ENCODE data around the gene RIC8B. TPM values are rescaled to one million over a fixed set of nuclear protein-coding genes. Genes with fewer than 3 reads are reported as not detected.

The RIC8B gene
- total and polyA plus RNA-seq, 8 donors, result 2.2 to 71.0 (median 5.6) TPM

GRCh38 chr12:106776897-106777296 lies 2.4 kb downstream of the RIC8B start:
- Histone ChIP-seq H3K36me3 (no peaks in the 10 kb centered on the region), H3K27me3 (no peaks in the 10 kb centered on the region), H3K4me1 (peaks cover 10 to 52% (median 34%) of the 10 kb centered on the region in 4 donors), H3K27ac (no peak overlapping the region), H3K4me3 (no peak overlapping the region), H3K9me3 (no peaks in the 10 kb centered on the region)
- TF ChIP-seq POLR2AphosphoS5 (IDR thresholded peaks at IDR 0.05) (no peak), POLR2A (IDR thresholded peaks at IDR 0.05) (no peak), CTCF (IDR thresholded peaks at IDR 0.05) (no peak), EP300 (IDR thresholded peaks at IDR 0.05) (no peak)
- WGBS, 5 donors, result 94 to 99% (median 96%) methylated on average over 5 of the region's 5 CpGs
- DNase-seq, result no peak
- intact Hi-C loops (cut with DNase I; ENCODE audit: low total_unique reads), result no loop called here

- 24 to 50% (median 39%) methylated on average over 3 of the region's 3 CpGs for WGBS, 5 donors
- H3K9me3 ChIP-seq, result no peaks in the 10 kb centered on the region
- peaks cover 8 to 60% (median 31%) of the 10 kb centered on the region in 4 donors for H3K4me1 ChIP-seq
- no peaks in the 10 kb centered on the region for H3K27me3 ChIP-seq
- peaks cover 0 to 11% (median 10%) of the 10 kb centered on the region in 4 donors for H3K36me3 ChIP-seq
- H3K27ac ChIP-seq, result no peak overlapping the region
- H3K4me3 ChIP-seq, result no peak overlapping the region
- TF ChIP-seq EP300 (IDR thresholded peaks at IDR 0.05) (no peak), POLR2AphosphoS5 (IDR thresholded peaks at IDR 0.05) (no peak), CTCF (IDR thresholded peaks at IDR 0.05) (no peak), POLR2A (IDR thresholded peaks at IDR 0.05) (no peak)
- no peak for DNase-seq
- intact Hi-C loops (cut with DNase I; ENCODE audit: low total_unique reads), result no loop called here
Measured at GRCh38 chr12:106780010-106780631, 5.6 kb downstream of the RIC8B start.

- DNase-seq, result no peak
- intact Hi-C loops (cut with DNase I; ENCODE audit: low total_unique reads), result no loop called here
- Histone ChIP-seq H3K27me3 (no peaks in the 10 kb centered on the region), H3K9me3 (no peaks in the 10 kb centered on the region), H3K4me3 (no peak overlapping the region), H3K36me3 (peaks cover 0 to 19% (median 14%) of the 10 kb centered on the region in 4 donors), H3K4me1 (peaks cover 0 to 44% (median 20%) of the 10 kb centered on the region in 4 donors), H3K27ac (no peak overlapping the region)
- TF ChIP-seq EP300 (IDR thresholded peaks at IDR 0.05) (no peak), POLR2A (IDR thresholded peaks at IDR 0.05) (no peak), POLR2AphosphoS5 (IDR thresholded peaks at IDR 0.05) (no peak), CTCF (IDR thresholded peaks at IDR 0.05) (no peak)
- WGBS, 5 donors, result 58 to 68% (median 61%) methylated on average over 1 of the region's 1 CpG
Measured at GRCh38 chr12:106782619-106783018, 8.1 kb downstream of the RIC8B start.

GRCh38 chr12:106783515-106783914 lies 9.0 kb downstream of the RIC8B start:
- Histone ChIP-seq H3K36me3 (peaks cover 0 to 27% (median 19%) of the 10 kb centered on the region in 4 donors), H3K4me3 (no peak overlapping the region), H3K4me1 (peaks cover 0 to 35% (median 16%) of the 10 kb centered on the region in 4 donors), H3K27ac (peak overlapping the region in 1 of 5 donors; percentile 7), H3K27me3 (no peaks in the 10 kb centered on the region), H3K9me3 (no peaks in the 10 kb centered on the region)
- intact Hi-C loops (cut with DNase I; ENCODE audit: low total_unique reads), result no loop called here
- 69 to 85% (median 76%) methylated on average over 5 of the region's 5 CpGs for WGBS, 5 donors
- DNase-seq, result no peak
- no peak for TF ChIP-seq POLR2AphosphoS5 (IDR thresholded peaks at IDR 0.05)
- no peak for TF ChIP-seq POLR2A (IDR thresholded peaks at IDR 0.05)
- no peak for TF ChIP-seq CTCF (IDR thresholded peaks at IDR 0.05)
- no peak for TF ChIP-seq EP300 (IDR thresholded peaks at IDR 0.05)
